ENCODE measurements around the gene RNF150.

- TF ChIP-seq CTCF (IDR thresholded peaks at IDR 0.05) (no peak), POLR2A (IDR thresholded peaks at IDR 0.05) (no peak)
These were observed 164.0 kb downstream of the RNF150 start for GRCh38 chr4:140969296-140969695.
